Measurements from ENCODE around the gene TRIOBP.

- TF ChIP-seq POLR2A (IDR thresholded peaks at IDR 0.05) (no peak), CTCF (IDR thresholded peaks at IDR 0.05) (no peak)
These were observed 95.6 kb downstream of the TRIOBP start for GRCh38 chr22:37792494-37792893.

All from Peyer's patch (tissue), 4 donors.